Activated CD4-positive, CD25-positive, alpha-beta regulatory T cell treated with anti-CD3 and anti-CD28 coated beads, Interleukin-2, amount 50 U/mL, for 16 hours (primary cell): ENCODE data around the gene FBXW2.

ENCODE experiments used
- DNase-seq: peaks from one replicate; pipeline ENCODE4 v3.0.0-alpha.2; 2020; ENCODE audit warnings: low read depth, low spot score

Gene FBXW2

GRCh38 chr9:120745278-120745677 lies 47.9 kb downstream of the FBXW2 start:
- DNase-seq = no peak

- DNase-seq = no peak
Observed at GRCh38 chr9:120742951-120743416, 50.2 kb downstream of the FBXW2 start.

- DNase-seq = no peak
Observed at GRCh38 chr9:120741701-120742100, 51.5 kb downstream of the FBXW2 start.

GRCh38 chr9:120741191-120741590 lies 52.0 kb downstream of the FBXW2 start:
- DNase-seq = no peak

GRCh38 chr9:120740132-120740531 lies 53.1 kb downstream of the FBXW2 start:
- no peak for DNase-seq

GRCh38 chr9:120737416-120738165 lies 55.6 kb downstream of the FBXW2 start:
- DNase-seq = no peak

- no peak for DNase-seq
Observed at GRCh38 chr9:120736881-120737280, 56.3 kb downstream of the FBXW2 start.

GRCh38 chr9:120735415-120736126 lies 57.6 kb downstream of the FBXW2 start:
- DNase-seq = no peak

- DNase-seq = no peak
Observed at GRCh38 chr9:120734607-120735410, 58.4 kb downstream of the FBXW2 start.

- no peak for DNase-seq
Observed at GRCh38 chr9:120733190-120733589, 60.0 kb downstream of the FBXW2 start.

- no peak for DNase-seq
Observed at GRCh38 chr9:120730654-120731514, 62.3 kb downstream of the FBXW2 start.

- no peak for DNase-seq
Observed at GRCh38 chr9:120729791-120730241, 63.4 kb downstream of the FBXW2 start.

GRCh38 chr9:120726484-120726883 lies 66.7 kb downstream of the FBXW2 start:
- DNase-seq = no peak

GRCh38 chr9:120725907-120726306 lies 67.3 kb downstream of the FBXW2 start:
- DNase-seq = no peak

- no peak for DNase-seq
Observed at GRCh38 chr9:120724757-120725400, 68.3 kb downstream of the FBXW2 start.

- no peak for DNase-seq
Observed at GRCh38 chr9:120723565-120723964, 69.7 kb downstream of the FBXW2 start.

GRCh38 chr9:120720404-120720803 lies 72.8 kb downstream of the FBXW2 start:
- no peak for DNase-seq

- DNase-seq = no peak
Observed at GRCh38 chr9:120718316-120718715, 74.9 kb downstream of the FBXW2 start.

- DNase-seq = no peak
Observed at GRCh38 chr9:120717176-120717575, 76.0 kb downstream of the FBXW2 start.

- no peak for DNase-seq
Observed at GRCh38 chr9:120716483-120716882, 76.7 kb downstream of the FBXW2 start.
